Peyer's patch (tissue), 4 donors: ENCODE measurements around the gene NADK2. TPM values are rescaled to one million over a fixed set of nuclear protein-coding genes. Genes with fewer than 3 reads are reported as not detected.

Source experiments
- DNase-seq, 3 donors: peaks; one replicate each; pipeline ENCODE4 v3.0.0-alpha.2; 2017 to 2019
- H3K27ac ChIP-seq, 4 donors: fragments of 200-600 bp; sonication (generic); one replicate each; pipeline ENCODE4 v1.5.1; 2016 to 2019
- H3K27me3 ChIP-seq, 2 donors: fragments of 200-600 bp; sonication (generic); one replicate each; pipeline ENCODE4 v1.5.1; 2019
- H3K36me3 ChIP-seq, 3 donors: fragments of 200-600 bp; sonication (generic); one replicate each; pipeline ENCODE4 v1.5.1; 2016 to 2019
- H3K4me1 ChIP-seq, 4 donors: fragments of 200-600 bp; sonication (generic); one replicate each; pipeline ENCODE4 v1.5.1; 2016 to 2019
- H3K4me3 ChIP-seq, 4 donors: fragments of 200-600 bp; sonication (generic); 1 replicate in 3 of 4; 2 replicates in 1 of 4; pipeline ENCODE4 v1.5.1; 2016 to 2019; ENCODE audit warnings: mild to moderate bottlenecking in 1 of 4
- H3K9me3 ChIP-seq, 4 donors: fragments of 200-600 bp; sonication (generic); one replicate each; pipeline ENCODE4 v1.5.1; 2016 to 2019; ENCODE audit warnings: mild to moderate bottlenecking in 1 of 4
- POLR2A ChIP-seq, 2 donors: fragments of 450-650 bp; IDR thresholded peaks; one replicate each; pipeline ENCODE4 v1.5.1; 2017; ENCODE audit warnings: antibody characterized with exemption in 2 of 2, mild to moderate bottlenecking in 2 of 2, moderate library complexity in 2 of 2
- total RNA-seq, 4 donors: library from RNA; depleted of rRNA; stranded (reverse); fragments of >200 nt; gene quantifications; one replicate each; pipeline ENCODE4 v1.1.0, GENCODE V29; 2016
- TF ChIP-seq, protein P1 (sequence below), 6 experiments: fragments of 450-650 bp in 4 of 6; fragments of 200-600 bp in 2 of 6; sonication (generic) in 1 of 6; IDR thresholded peaks; one replicate each; pipeline ENCODE4 v1.5.1; 2017 to 2019; ENCODE audit warnings: antibody characterized with exemption in 6 of 6, mild to moderate bottlenecking in 3 of 6, moderate library complexity in 1 of 6

NADK2 gene
- total RNA-seq, 4 donors from 2014 or later: 5.8 to 30.0 (median 17.4) TPM

DNA sequence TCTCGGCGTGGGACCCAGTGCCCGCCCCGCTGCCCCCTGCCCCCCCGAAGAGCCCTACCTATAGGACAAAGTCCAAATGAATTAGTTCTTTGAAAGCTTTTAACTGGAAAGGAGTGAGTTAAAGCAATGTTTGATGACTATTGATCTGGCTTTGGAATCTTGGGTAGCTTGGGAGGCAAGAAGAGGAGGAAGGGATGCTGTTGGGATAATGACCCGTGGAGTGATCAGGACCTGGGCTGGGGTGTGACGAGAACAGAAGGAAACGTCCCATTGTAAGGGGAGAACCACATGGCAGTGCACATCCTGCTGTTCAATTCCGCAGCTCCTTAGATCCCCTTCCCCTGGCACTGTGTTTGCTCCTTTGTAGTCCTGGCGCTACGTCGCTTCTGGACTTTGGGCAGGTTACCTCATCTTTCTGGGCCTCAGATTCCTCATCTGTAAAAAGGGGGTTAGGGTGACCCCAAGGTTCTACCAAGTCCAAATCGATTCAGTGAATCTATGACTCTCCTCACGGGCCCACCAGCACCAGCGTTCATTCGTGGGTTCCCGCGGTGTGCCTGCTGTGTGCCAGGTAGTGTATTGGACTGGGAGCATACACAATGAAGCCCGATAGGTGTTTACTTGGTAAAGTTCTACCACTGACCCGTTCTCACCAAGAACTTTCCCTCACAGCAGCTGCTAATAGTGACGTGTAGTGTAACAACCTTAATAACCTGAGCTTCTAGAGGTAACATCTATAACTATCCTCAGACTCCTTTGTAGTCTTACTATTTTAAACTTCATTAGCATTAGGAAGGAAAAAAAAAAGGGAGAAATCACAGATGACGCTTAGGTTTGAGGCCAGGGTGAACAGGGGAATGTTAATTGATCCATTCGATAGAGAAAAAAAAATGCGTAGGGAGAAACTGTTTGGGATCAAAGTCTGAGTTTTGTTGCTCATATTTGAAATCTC, 1.1 kb upstream of the NADK2 start:
- peaks cover 0 to 20% (median 0%) of the 10 kb centered on the region in 4 donors for H3K4me1 ChIP-seq
- H3K27ac ChIP-seq: peak overlapping the region; percentile 94 to 97 (median 96)
- no peaks in the 10 kb centered on the region for H3K27me3 ChIP-seq
- H3K36me3 ChIP-seq: no peaks in the 10 kb centered on the region
- no peak for TF ChIP-seq POLR2A (IDR thresholded peaks at IDR 0.05)
- TF ChIP-seq, protein P1, sequence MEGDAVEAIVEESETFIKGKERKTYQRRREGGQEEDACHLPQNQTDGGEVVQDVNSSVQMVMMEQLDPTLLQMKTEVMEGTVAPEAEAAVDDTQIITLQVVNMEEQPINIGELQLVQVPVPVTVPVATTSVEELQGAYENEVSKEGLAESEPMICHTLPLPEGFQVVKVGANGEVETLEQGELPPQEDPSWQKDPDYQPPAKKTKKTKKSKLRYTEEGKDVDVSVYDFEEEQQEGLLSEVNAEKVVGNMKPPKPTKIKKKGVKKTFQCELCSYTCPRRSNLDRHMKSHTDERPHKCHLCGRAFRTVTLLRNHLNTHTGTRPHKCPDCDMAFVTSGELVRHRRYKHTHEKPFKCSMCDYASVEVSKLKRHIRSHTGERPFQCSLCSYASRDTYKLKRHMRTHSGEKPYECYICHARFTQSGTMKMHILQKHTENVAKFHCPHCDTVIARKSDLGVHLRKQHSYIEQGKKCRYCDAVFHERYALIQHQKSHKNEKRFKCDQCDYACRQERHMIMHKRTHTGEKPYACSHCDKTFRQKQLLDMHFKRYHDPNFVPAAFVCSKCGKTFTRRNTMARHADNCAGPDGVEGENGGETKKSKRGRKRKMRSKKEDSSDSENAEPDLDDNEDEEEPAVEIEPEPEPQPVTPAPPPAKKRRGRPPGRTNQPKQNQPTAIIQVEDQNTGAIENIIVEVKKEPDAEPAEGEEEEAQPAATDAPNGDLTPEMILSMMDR (IDR thresholded peaks at IDR 0.05): no peak
- H3K4me3 ChIP-seq: peak overlapping the region; percentile 74 to 94 (median 86)
- H3K9me3 ChIP-seq: no peaks in the 10 kb centered on the region
- peak in 1 of 3 donors; percentile 51 for DNase-seq

- H3K36me3 ChIP-seq: no peaks in the 10 kb centered on the region
- H3K27me3 ChIP-seq: no peaks in the 10 kb centered on the region
- no peaks in the 10 kb centered on the region for H3K9me3 ChIP-seq
- H3K4me1 ChIP-seq: peaks cover 0 to 24% (median 0%) of the 10 kb centered on the region in 4 donors
- peak overlapping the region; percentile 94 to 97 (median 96) for H3K27ac ChIP-seq
- H3K4me3 ChIP-seq: peak overlapping the region; percentile 74 to 94 (median 86)
- peak; percentile 55 to 77 (median 70) for DNase-seq
- TF ChIP-seq, protein P1 (IDR thresholded peaks at IDR 0.05): no peak
- no peak for TF ChIP-seq POLR2A (IDR thresholded peaks at IDR 0.05)
Observed at GRCh38 chr5:36240779-36241630, 720 bp downstream of the NADK2 start.

GRCh38 chr5:36239370-36240293, 2.1 kb downstream of the NADK2 start:
- Histone ChIP-seq H3K4me1 (peaks cover 0 to 24% (median 0%) of the 10 kb centered on the region in 4 donors), H3K36me3 (no peaks in the 10 kb centered on the region), H3K27me3 (no peaks in the 10 kb centered on the region), H3K9me3 (no peaks in the 10 kb centered on the region), H3K4me3 (peak overlapping the region in 1 of 4 donors; percentile 22), H3K27ac (peak overlapping the region in 1 of 4 donors; percentile 95)
- no peak for DNase-seq
- TF ChIP-seq, protein P1 (IDR thresholded peaks at IDR 0.05): no peak
- no peak for TF ChIP-seq POLR2A (IDR thresholded peaks at IDR 0.05)

GRCh38 chr5:36238502-36239295, 3.0 kb downstream of the NADK2 start:
- H3K27me3 ChIP-seq: no peaks in the 10 kb centered on the region
- no peaks in the 10 kb centered on the region for H3K9me3 ChIP-seq
- no peak for DNase-seq
- TF ChIP-seq, protein P1 (IDR thresholded peaks at IDR 0.05): no peak
- TF ChIP-seq POLR2A (IDR thresholded peaks at IDR 0.05): no peak
- no peak overlapping the region for H3K27ac ChIP-seq
- peaks cover 0 to 24% (median 0%) of the 10 kb centered on the region in 4 donors for H3K4me1 ChIP-seq
- no peaks in the 10 kb centered on the region for H3K36me3 ChIP-seq
- H3K4me3 ChIP-seq: no peak overlapping the region
